Pulmonary artery endothelial cell (primary cell): Measurements from ENCODE around the gene TMEM18. TPM values are rescaled to one million over a fixed set of nuclear protein-coding genes. Genes with fewer than 3 reads are reported as not detected.

Experiments
- DNase-seq: peaks from one replicate; pipeline ENCODE4 v3.0.0-alpha.2; 2011; ENCODE audit warnings: low read depth, low spot score
- total RNA-seq: library from RNA; depleted of rRNA; stranded (reverse); fragments of >200 nt; gene quantifications from 2 replicates; pipeline ENCODE4 v1.2.3, GENCODE V29; 2014

Gene TMEM18
- total RNA-seq, 1 donor from 2014 or later, result 13.9 TPM

- no peak for DNase-seq
These were observed 4.2 kb downstream of the TMEM18 start for GRCh38 chr2:673016-673415.

GRCh38 chr2:672606-672905 is 4.7 kb downstream of the TMEM18 start:
- no peak for DNase-seq

- no peak for DNase-seq
These were observed 5.2 kb downstream of the TMEM18 start for GRCh38 chr2:671787-672605.

- no peak for DNase-seq
These were observed 6.1 kb downstream of the TMEM18 start for GRCh38 chr2:671072-671471.

- DNase-seq, result no peak
These were observed 6.6 kb downstream of the TMEM18 start for GRCh38 chr2:670637-671036.

GRCh38 chr2:669323-669722 is 7.9 kb downstream of the TMEM18 start:
- DNase-seq, result no peak

- DNase-seq, result no peak
These were observed 9.2 kb downstream of the TMEM18 start for GRCh38 chr2:668000-668398.

GRCh38 chr2:667332-667999 is 9.7 kb downstream of the TMEM18 start:
- peak; percentile 47 for DNase-seq

GRCh38 chr2:666441-666840 is 10.8 kb downstream of the TMEM18 start:
- no peak for DNase-seq

GRCh38 chr2:665340-666073 is 11.7 kb downstream of the TMEM18 start:
- DNase-seq, result no peak

- DNase-seq, result no peak
These were observed 13.1 kb downstream of the TMEM18 start for GRCh38 chr2:664063-664462.

- no peak for DNase-seq
These were observed 14.0 kb downstream of the TMEM18 start for GRCh38 chr2:663221-663620.

- DNase-seq, result no peak
These were observed 15.9 kb downstream of the TMEM18 start for GRCh38 chr2:661360-661635.

- DNase-seq, result no peak
These were observed 16.4 kb downstream of the TMEM18 start for GRCh38 chr2:660586-661359.

- no peak for DNase-seq
These were observed 17.2 kb downstream of the TMEM18 start for GRCh38 chr2:660029-660428.

- no peak for DNase-seq
These were observed 18.8 kb downstream of the TMEM18 start for GRCh38 chr2:658426-658825.

- no peak for DNase-seq
These were observed 19.4 kb downstream of the TMEM18 start for GRCh38 chr2:657766-658165.

GRCh38 chr2:656676-657075 is 20.5 kb downstream of the TMEM18 start:
- no peak for DNase-seq

- no peak for DNase-seq
These were observed 21.6 kb downstream of the TMEM18 start for GRCh38 chr2:655626-656025.

- no peak for DNase-seq
These were observed 22.3 kb downstream of the TMEM18 start for GRCh38 chr2:654896-655295.

- DNase-seq, result no peak
These were observed 23.4 kb downstream of the TMEM18 start for GRCh38 chr2:653645-654425.
